GM18499 (cell line): ENCODE measurements around the gene KCTD1.

ENCODE experiments used
- ATAC-seq: cut with Tn5 transposase; IDR thresholded peaks from one replicate; pipeline ENCODE4 v1.9.1; 2021; ENCODE audit warnings: moderate number of reproducible peaks; ENCODE audit not compliant: insufficient read depth, unreplicated experiment

Gene KCTD1

GRCh38 chr18:26550998-26551694 is 2.8 kb upstream of the KCTD1 start:
- no peak for ATAC-seq

- no peak for ATAC-seq
Observed at GRCh38 chr18:26549263-26550094, 1.1 kb upstream of the KCTD1 start.

GRCh38 chr18:26547646-26548414 is 523 bp downstream of the KCTD1 start:
- peak; percentile 56 for ATAC-seq

- no peak for ATAC-seq
Observed at GRCh38 chr18:26546875-26547645, 1.3 kb downstream of the KCTD1 start.

GRCh38 chr18:26546170-26546874 is 2.0 kb downstream of the KCTD1 start:
- no peak for ATAC-seq

GRCh38 chr18:26545335-26546123 is 2.8 kb downstream of the KCTD1 start:
- no peak for ATAC-seq

- ATAC-seq = no peak
Observed at GRCh38 chr18:26544451-26544850, 3.9 kb downstream of the KCTD1 start.

GRCh38 chr18:26543373-26543772 is 5.0 kb downstream of the KCTD1 start:
- ATAC-seq = no peak

- ATAC-seq = no peak
Observed at GRCh38 chr18:26540043-26540628, 8.2 kb downstream of the KCTD1 start.

GRCh38 chr18:26538524-26538923 is 9.8 kb downstream of the KCTD1 start:
- no peak for ATAC-seq

- no peak for ATAC-seq
Observed at GRCh38 chr18:26536664-26537063, 11.7 kb downstream of the KCTD1 start.

- no peak for ATAC-seq
Observed at GRCh38 chr18:26536032-26536431, 12.3 kb downstream of the KCTD1 start.

GRCh38 chr18:26535630-26536029 is 12.7 kb downstream of the KCTD1 start:
- no peak for ATAC-seq

- no peak for ATAC-seq
Observed at GRCh38 chr18:26532367-26533340, 15.7 kb downstream of the KCTD1 start.

- ATAC-seq = no peak
Observed at GRCh38 chr18:26531605-26532298, 16.6 kb downstream of the KCTD1 start.

- ATAC-seq = no peak
Observed at GRCh38 chr18:26526966-26527234, 21.5 kb downstream of the KCTD1 start.
